OCI-LY3 (cell line): Measurements from ENCODE around the gene SORBS1.

Source experiments
- H2AFZ ChIP-seq: fragments of 200-600, 300-600 bp; shearing (Covaris generic); 2 replicates; pipeline ENCODE4 v1.6.0; 2014; ENCODE audit warnings: antibody characterized with exemption, low read depth, low read length
- H3K27ac ChIP-seq: fragments of 200-600, 300-600 bp; sonication (generic); 2 replicates; pipeline ENCODE4 v1.5.1; 2014; ENCODE audit warnings: mild to moderate bottlenecking, low read length, moderate library complexity, mixed read lengths
- H3K27me3 ChIP-seq: fragments of 200-600, 300-600 bp; sonication (generic); 2 replicates; pipeline ENCODE4 v1.6.1; 2014; ENCODE audit warnings: low read depth, low read length, mixed read lengths
- H3K36me3 ChIP-seq: fragments of 200-600, 300-600 bp; sonication (generic); replicated peaks from 2 replicates; pipeline ENCODE3; 2014; ENCODE audit warnings: low read depth, low read length, mixed read lengths
- H3K4me1 ChIP-seq: fragments of 300-600, 200-600 bp; sonication (generic); 2 replicates; pipeline ENCODE4 v1.6.1; 2014; ENCODE audit warnings: low read length, mixed read lengths
- H3K4me2 ChIP-seq: fragments of 200-600, 300-600 bp; sonication (generic); 2 replicates; pipeline ENCODE4 v1.6.1; 2014; ENCODE audit warnings: low read length, mixed read lengths
- H3K4me3 ChIP-seq: fragments of 300-600, 200-600 bp; sonication (generic); 2 replicates; pipeline ENCODE4 v1.5.1; 2014; ENCODE audit warnings: antibody characterized with exemption, mild to moderate bottlenecking, low read length, moderate library complexity
- H3K79me2 ChIP-seq: fragments of 300-600, 200-600 bp; shearing (Covaris generic); 2 replicates; pipeline ENCODE4 v1.6.1; 2014; ENCODE audit warnings: mild to moderate bottlenecking, low read length, mixed read lengths
- H3K9ac ChIP-seq: fragments of 300-600, 200-600 bp; shearing (Covaris generic); 2 replicates; pipeline ENCODE4 v1.6.0; 2014; ENCODE audit warnings: mild to moderate bottlenecking, low read length, moderate library complexity
- H3K9me3 ChIP-seq: fragments of 200-600, 300-600 bp; shearing (Covaris generic); 2 replicates; pipeline ENCODE4 v1.6.1; 2014; ENCODE audit warnings: low read length, mixed read lengths; ENCODE audit not compliant: insufficient read depth
- H4K20me1 ChIP-seq: fragments of 200-600, 300-600 bp; sonication (generic); 2 replicates; pipeline ENCODE4 v1.6.1; 2016; ENCODE audit warnings: low read length, mixed read lengths; ENCODE audit not compliant: insufficient read depth
- CTCF ChIP-seq: fragments of 200-600, 300-600 bp; sonication (generic); IDR thresholded peaks from 2 replicates; pipeline ENCODE4 v1.5.1; 2014; ENCODE audit warnings: antibody characterized with exemption, low read length, low read depth
- EZH2phosphoT487 ChIP-seq: fragments of 200-600 bp; shearing (Covaris generic); IDR thresholded peaks from 2 replicates; pipeline ENCODE4 v1.6.1; 2018; ENCODE audit warnings: antibody characterized with exemption, mixed run types, low read depth

Gene SORBS1

GRCh38 chr10:95550073-95550672 is 11.0 kb downstream of the SORBS1 start:
- no peak for TF ChIP-seq CTCF
- no peak for TF ChIP-seq EZH2phosphoT487
- no peak overlapping the region for H3K27ac ChIP-seq

GRCh38 chr10:95547791-95548435 is 13.3 kb downstream of the SORBS1 start:
- Histone ChIP-seq H3K9ac (no peak overlapping the region), H3K79me2 (no peaks in the 10 kb centered on the region), H3K4me1 (no peaks in the 10 kb centered on the region), H3K27me3 (no peaks in the 10 kb centered on the region; the same call in 1 of the 2 replicates), H3K4me2 (no peak overlapping the region), H4K20me1 (no peaks in the 10 kb centered on the region), H3K4me3 (no peak overlapping the region), H3K9me3 (no peaks in the 10 kb centered on the region), H2AFZ (no peak overlapping the region), H3K27ac (no peak overlapping the region), H3K36me3 (no peaks in the 10 kb centered on the region)
- TF ChIP-seq EZH2phosphoT487 (no peak), CTCF (no peak)

More at GRCh38 chr10:95550073-95550672, 11.0 kb downstream of the SORBS1 start:
- Histone ChIP-seq H3K4me1 (no peaks in the 10 kb centered on the region), H3K36me3 (no peaks in the 10 kb centered on the region), H3K4me2 (no peak overlapping the region), H2AFZ (no peak overlapping the region), H3K27me3 (no peaks in the 10 kb centered on the region; the same call in 1 of the 2 replicates), H3K79me2 (no peaks in the 10 kb centered on the region), H3K4me3 (no peak overlapping the region), H4K20me1 (no peaks in the 10 kb centered on the region), H3K9ac (no peak overlapping the region), H3K9me3 (no peaks in the 10 kb centered on the region)

- no peak overlapping the region for H3K4me2 ChIP-seq
- H3K27me3 ChIP-seq = no peaks in the 10 kb centered on the region; the same call in 1 of the 2 replicates
- H4K20me1 ChIP-seq = no peaks in the 10 kb centered on the region
- no peak overlapping the region for H3K9ac ChIP-seq
- no peaks in the 10 kb centered on the region for H3K36me3 ChIP-seq
- no peaks in the 10 kb centered on the region for H3K79me2 ChIP-seq
- no peak overlapping the region for H3K27ac ChIP-seq
- no peak overlapping the region for H3K4me3 ChIP-seq
- H2AFZ ChIP-seq = no peak overlapping the region
- H3K9me3 ChIP-seq = no peaks in the 10 kb centered on the region
- no peaks in the 10 kb centered on the region for H3K4me1 ChIP-seq
- no peak for TF ChIP-seq CTCF
- TF ChIP-seq EZH2phosphoT487 = no peak
These were observed 14.0 kb downstream of the SORBS1 start for GRCh38 chr10:95547197-95547596.

GRCh38 chr10:95545981-95546380 is 15.2 kb downstream of the SORBS1 start:
- Histone ChIP-seq H3K27ac (no peak overlapping the region), H3K4me2 (no peak overlapping the region), H3K4me1 (no peaks in the 10 kb centered on the region), H3K9ac (no peak overlapping the region), H3K4me3 (no peak overlapping the region), H3K79me2 (no peaks in the 10 kb centered on the region), H2AFZ (no peak overlapping the region), H4K20me1 (no peaks in the 10 kb centered on the region), H3K27me3 (no peaks in the 10 kb centered on the region; the same call in 1 of the 2 replicates), H3K9me3 (no peaks in the 10 kb centered on the region), H3K36me3 (no peaks in the 10 kb centered on the region)
- TF ChIP-seq CTCF (no peak), EZH2phosphoT487 (no peak)
